Activated T-helper 1 cell treated with Interleukin-2 at 50 U/mL for 16 hours (primary cell): Measurements from ENCODE around the gene PHF5A.
A peak's percentile ranks its signal among the peaks of the same experiment; 100 is the strongest.

Experiments used
- DNase-seq: peaks from one replicate; pipeline ENCODE4 v3.0.0-alpha.2; 2020; ENCODE audit warnings: low read depth

PHF5A gene

GRCh38 chr22:41468381-41469217, at the start of gene PHF5A, which contains the start of gene ACO2:
Gene PHF5A, minus strand, starts transcription at chr22:41468692. Its CDS starts 39 bp downstream, at chr22:41468653.
Gene ACO2, plus strand, starts transcription at chr22:41469117. Its CDS starts 30 bp downstream, at chr22:41469147.
- DNase-seq, result peak; percentile 96

- no peak for DNase-seq
These were observed 49.5 kb upstream of the PHF5A start for GRCh38 chr22:41518048-41518347.

- no peak for DNase-seq
These were observed 48.9 kb upstream of the PHF5A start for GRCh38 chr22:41517172-41518047.

- DNase-seq, result no peak
These were observed 48.0 kb upstream of the PHF5A start for GRCh38 chr22:41516462-41516861.

GRCh38 chr22:41513391-41513790, 44.9 kb upstream of the PHF5A start:
- no peak for DNase-seq

- no peak for DNase-seq
These were observed 44.1 kb upstream of the PHF5A start for GRCh38 chr22:41512421-41513194.

GRCh38 chr22:41511521-41511968, 43.1 kb upstream of the PHF5A start:
- no peak for DNase-seq

- no peak for DNase-seq
These were observed 40.3 kb upstream of the PHF5A start for GRCh38 chr22:41508770-41509170.

GRCh38 chr22:41507330-41508063, 39.0 kb upstream of the PHF5A start:
- no peak for DNase-seq

- no peak for DNase-seq
These were observed 37.2 kb upstream of the PHF5A start for GRCh38 chr22:41505511-41506220.

GRCh38 chr22:41504816-41505215, 36.3 kb upstream of the PHF5A start:
- no peak for DNase-seq

- no peak for DNase-seq
These were observed 35.9 kb upstream of the PHF5A start for GRCh38 chr22:41504397-41504796.

GRCh38 chr22:41501209-41501608, 32.7 kb upstream of the PHF5A start:
- DNase-seq, result no peak

GRCh38 chr22:41500303-41500702, 31.8 kb upstream of the PHF5A start:
- DNase-seq, result no peak

GRCh38 chr22:41499624-41500280, 31.3 kb upstream of the PHF5A start:
- DNase-seq, result no peak

- DNase-seq, result no peak
These were observed 29.9 kb upstream of the PHF5A start for GRCh38 chr22:41498303-41498835.

GRCh38 chr22:41491374-41492100, 23.0 kb upstream of the PHF5A start:
- no peak for DNase-seq

- DNase-seq, result no peak
These were observed 20.3 kb upstream of the PHF5A start for GRCh38 chr22:41488596-41489385.

- DNase-seq, result no peak
These were observed 19.6 kb upstream of the PHF5A start for GRCh38 chr22:41488076-41488475.
